ENCODE results near the gene CPEB3.

DNA sequence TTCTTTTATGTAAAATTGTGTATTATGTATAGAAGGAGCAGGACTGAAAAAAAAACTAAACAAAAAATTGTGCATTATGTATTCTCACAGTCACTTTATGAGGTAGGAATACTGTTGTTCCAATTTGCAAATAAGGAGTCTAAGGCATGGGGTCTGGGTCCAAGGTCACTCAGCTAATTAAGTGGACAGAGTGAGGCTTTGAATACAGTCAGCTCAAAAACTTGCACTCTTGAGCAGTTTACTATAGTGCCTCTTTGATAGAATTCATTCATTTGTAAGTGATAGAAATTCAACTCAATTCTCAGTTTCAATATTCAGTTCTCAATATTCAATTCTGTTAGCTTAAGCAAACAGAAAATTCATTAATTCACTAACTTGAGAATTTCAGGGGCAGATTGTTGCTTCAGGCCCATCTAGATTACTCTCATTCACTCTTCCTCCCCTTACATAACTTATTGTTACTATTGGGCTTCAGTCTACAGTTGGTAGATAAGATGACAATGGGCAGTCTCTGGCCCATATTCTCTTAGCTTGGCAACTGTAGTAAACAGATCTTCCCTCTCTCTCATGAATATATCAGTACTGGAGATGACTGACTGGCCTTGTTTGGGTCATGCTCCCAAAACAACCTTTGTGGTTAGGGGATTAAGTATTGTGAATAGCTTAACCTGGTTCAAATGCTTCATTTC, 280.7 kb downstream of the CPEB3 start:
- TF ChIP-seq, protein P1, sequence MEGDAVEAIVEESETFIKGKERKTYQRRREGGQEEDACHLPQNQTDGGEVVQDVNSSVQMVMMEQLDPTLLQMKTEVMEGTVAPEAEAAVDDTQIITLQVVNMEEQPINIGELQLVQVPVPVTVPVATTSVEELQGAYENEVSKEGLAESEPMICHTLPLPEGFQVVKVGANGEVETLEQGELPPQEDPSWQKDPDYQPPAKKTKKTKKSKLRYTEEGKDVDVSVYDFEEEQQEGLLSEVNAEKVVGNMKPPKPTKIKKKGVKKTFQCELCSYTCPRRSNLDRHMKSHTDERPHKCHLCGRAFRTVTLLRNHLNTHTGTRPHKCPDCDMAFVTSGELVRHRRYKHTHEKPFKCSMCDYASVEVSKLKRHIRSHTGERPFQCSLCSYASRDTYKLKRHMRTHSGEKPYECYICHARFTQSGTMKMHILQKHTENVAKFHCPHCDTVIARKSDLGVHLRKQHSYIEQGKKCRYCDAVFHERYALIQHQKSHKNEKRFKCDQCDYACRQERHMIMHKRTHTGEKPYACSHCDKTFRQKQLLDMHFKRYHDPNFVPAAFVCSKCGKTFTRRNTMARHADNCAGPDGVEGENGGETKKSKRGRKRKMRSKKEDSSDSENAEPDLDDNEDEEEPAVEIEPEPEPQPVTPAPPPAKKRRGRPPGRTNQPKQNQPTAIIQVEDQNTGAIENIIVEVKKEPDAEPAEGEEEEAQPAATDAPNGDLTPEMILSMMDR (IDR thresholded peaks at IDR 0.05; ENCODE audit: insufficient read depth, low read length), result no peak
- TF ChIP-seq POLR2AphosphoS5 (IDR thresholded peaks at IDR 0.05; ENCODE audit: low read depth), result no peak
- TF ChIP-seq, protein P2, sequence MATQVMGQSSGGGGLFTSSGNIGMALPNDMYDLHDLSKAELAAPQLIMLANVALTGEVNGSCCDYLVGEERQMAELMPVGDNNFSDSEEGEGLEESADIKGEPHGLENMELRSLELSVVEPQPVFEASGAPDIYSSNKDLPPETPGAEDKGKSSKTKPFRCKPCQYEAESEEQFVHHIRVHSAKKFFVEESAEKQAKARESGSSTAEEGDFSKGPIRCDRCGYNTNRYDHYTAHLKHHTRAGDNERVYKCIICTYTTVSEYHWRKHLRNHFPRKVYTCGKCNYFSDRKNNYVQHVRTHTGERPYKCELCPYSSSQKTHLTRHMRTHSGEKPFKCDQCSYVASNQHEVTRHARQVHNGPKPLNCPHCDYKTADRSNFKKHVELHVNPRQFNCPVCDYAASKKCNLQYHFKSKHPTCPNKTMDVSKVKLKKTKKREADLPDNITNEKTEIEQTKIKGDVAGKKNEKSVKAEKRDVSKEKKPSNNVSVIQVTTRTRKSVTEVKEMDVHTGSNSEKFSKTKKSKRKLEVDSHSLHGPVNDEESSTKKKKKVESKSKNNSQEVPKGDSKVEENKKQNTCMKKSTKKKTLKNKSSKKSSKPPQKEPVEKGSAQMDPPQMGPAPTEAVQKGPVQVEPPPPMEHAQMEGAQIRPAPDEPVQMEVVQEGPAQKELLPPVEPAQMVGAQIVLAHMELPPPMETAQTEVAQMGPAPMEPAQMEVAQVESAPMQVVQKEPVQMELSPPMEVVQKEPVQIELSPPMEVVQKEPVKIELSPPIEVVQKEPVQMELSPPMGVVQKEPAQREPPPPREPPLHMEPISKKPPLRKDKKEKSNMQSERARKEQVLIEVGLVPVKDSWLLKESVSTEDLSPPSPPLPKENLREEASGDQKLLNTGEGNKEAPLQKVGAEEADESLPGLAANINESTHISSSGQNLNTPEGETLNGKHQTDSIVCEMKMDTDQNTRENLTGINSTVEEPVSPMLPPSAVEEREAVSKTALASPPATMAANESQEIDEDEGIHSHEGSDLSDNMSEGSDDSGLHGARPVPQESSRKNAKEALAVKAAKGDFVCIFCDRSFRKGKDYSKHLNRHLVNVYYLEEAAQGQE (IDR thresholded peaks at IDR 0.05; ENCODE audit: insufficient replicate concordance, low read depth), result no peak
